Smooth muscle cell of the pulmonary artery (primary cell): ENCODE results near the gene OR7D2. TPM values are rescaled to one million over a fixed set of nuclear protein-coding genes. Genes with fewer than 3 reads are reported as not detected.

Source experiments
- total RNA-seq: library from RNA; depleted of rRNA; stranded (reverse); fragments of >200 nt; gene quantifications from 2 replicates; pipeline ENCODE4 v1.2.3, GENCODE V29; 2014

OR7D2 gene
- not detected in 2 replicates for total RNA-seq

DNA sequence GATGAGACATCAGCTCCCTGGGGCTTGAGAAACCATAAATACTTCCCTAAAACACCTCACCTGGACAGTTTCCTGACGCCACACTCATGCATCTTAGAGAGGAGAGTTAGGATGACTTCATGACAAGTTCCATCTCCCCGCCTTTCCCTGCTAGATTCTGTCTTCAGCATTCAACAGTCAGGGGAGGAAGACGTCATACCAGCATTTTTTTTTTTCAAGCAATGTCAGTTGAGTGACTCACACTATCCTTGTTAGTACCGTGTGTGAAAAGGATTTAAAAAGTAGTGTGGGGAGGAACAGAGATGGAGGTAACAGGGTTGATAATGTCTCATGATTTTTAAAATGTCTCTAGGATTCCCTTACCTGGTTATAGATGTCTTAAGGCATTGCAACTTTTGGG, at the start of gene OR7D2:
Gene OR7D2 (plus strand): TSS at position 79 of the 400 bp plus-strand sequence. CDS start 6,803 bp downstream, outside the sequence.

DNA sequence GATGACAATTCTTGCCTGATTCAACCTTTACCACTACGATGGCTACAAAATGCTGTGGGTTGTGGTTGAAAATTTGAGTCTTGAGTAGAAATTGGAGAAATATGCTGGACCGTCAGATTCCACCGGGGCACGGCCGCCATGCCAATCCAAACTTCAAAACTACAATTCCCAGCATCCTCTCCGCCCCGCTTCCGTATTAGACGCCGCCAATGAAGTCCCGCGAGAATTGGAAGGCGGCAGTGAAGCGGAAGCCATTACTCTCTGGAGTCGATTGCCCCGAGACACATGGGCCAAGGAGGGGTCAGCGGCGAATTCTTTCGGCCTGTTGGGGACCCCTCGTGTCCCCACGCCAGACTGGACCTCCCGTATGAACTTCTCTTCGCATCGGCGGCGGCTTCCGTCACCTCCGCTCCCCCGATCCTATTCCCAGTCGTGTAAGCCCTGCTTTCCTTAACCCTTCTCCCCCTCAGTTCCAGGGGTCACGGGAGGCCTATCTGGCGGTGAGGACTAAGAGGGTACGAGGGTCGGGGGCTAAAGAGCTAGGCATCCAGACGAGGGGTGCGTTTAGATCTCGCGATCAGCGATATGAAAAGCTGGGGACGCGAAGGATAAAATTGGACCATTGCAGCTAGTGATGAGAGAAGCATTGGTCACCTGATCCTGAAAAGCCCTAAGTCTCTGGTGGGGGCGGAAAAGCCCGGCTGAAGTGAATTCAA, 38.5 kb upstream of the OR7D2 start, which contains the start of gene ZNF317:
Gene ZNF317 (plus strand): TSS at position 239 of the 716 bp plus-strand sequence. CDS start 15,620 bp downstream, outside the sequence.

DNA sequence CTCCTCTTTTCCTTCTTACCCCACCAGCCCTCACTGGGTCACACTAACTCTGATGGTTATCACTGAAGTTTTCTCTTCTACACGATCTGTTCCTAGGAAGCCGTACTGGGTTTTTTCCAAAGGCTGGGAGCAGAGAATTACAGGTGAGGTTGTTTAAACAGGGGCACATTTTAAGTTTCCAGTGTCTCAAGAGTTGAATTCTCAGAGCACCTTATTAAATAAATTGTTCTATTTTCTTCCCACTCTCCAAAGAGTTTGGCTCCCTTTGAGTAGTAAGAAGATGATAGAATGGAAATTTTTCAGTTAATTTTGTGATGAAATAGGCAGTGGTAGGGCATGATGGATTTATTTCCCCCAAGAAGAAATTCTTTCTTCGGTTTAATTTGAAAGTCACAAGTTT, 40.7 kb downstream of the OR7D2 start, which contains the start of gene OR7D4:
Gene OR7D4 (minus strand): TSS at position 101 of the 400 bp plus-strand sequence. CDS start 4,752 bp downstream, outside the sequence.

Other genes starting within 250 kb of the OR7D2 start
- not detected in 2 replicates for gene MUC16, start 168.6 kb upstream of the OR7D2 start, total RNA-seq
- gene OR1M1, start 91.9 kb upstream of the OR7D2 start, total RNA-seq = not detected in 2 replicates
- not detected in 2 replicates for gene OR7G2, start 71.5 kb upstream of the OR7D2 start, total RNA-seq
- not detected in 2 replicates for gene OR7G1, start 63.2 kb upstream of the OR7D2 start, total RNA-seq
- not detected in 2 replicates for gene OR7G3, start 52.0 kb upstream of the OR7D2 start, total RNA-seq
- gene ZNF317, start 38.6 kb upstream of the OR7D2 start, total RNA-seq = 16.1 and 19.0 TPM in 2 replicates
- gene OR7D4, start 40.6 kb downstream of the OR7D2 start, total RNA-seq = not detected in 2 replicates
- not detected in 2 replicates for gene OR7E24, start 72.0 kb downstream of the OR7D2 start, total RNA-seq
- 9.1 and 9.6 TPM in 2 replicates for gene ZNF699, start 130.9 kb downstream of the OR7D2 start, total RNA-seq
- 15.0 and 15.6 TPM in 2 replicates for gene ZNF559, start 145.2 kb downstream of the OR7D2 start, total RNA-seq
- 1.3 and 2.0 TPM in 2 replicates for gene ZNF177, start 184.0 kb downstream of the OR7D2 start, total RNA-seq